Measurements from ENCODE around the gene TMBIM1. TPM values are rescaled to one million over a fixed set of nuclear protein-coding genes. Genes with fewer than 3 reads are reported as not detected.

TMBIM1 gene
- total RNA-seq, 1 donor from 2014 or later, result 73.7 TPM

DNA sequence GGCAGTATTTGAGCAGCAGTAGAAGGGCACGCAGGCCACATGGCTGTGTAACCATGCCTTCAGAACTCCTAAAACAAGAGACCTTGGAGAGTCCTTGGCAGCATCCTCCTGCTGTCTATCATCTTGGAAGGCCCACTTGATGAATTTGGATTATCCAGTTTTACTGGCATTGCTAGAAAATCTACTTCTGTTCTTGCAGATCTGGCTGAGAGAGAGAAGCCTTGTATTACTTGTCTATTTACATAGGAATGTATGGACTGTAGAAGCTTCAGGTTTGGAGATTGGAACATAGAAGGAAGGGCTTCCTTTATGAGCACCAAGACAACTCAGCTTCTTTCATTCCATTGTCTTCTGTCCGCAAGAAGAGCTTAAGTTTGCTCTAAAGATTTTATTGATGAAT lies 47.6 kb downstream of the TMBIM1 start:
- no peaks in the 10 kb centered on the region for H3K27me3 Mint-ChIP-seq (ENCODE audit: low read depth)
- peaks cover 95% of the 10 kb centered on the region for H3K36me3 Mint-ChIP-seq (ENCODE audit: low read depth)
- H3K9me3 Mint-ChIP-seq, result no peaks in the 10 kb centered on the region
- no peak overlapping the region for H3K4me3 Mint-ChIP-seq (ENCODE audit: low read depth)
- no peak for DNase-seq (ENCODE audit: low spot score)
- intact Hi-C loops (cut with micrococcal nuclease), result no loop called here
- no peak overlapping the region for H3K27ac Mint-ChIP-seq
- peaks cover 15% of the 10 kb centered on the region for H3K4me1 Mint-ChIP-seq (ENCODE audit: low read depth)

DNA sequence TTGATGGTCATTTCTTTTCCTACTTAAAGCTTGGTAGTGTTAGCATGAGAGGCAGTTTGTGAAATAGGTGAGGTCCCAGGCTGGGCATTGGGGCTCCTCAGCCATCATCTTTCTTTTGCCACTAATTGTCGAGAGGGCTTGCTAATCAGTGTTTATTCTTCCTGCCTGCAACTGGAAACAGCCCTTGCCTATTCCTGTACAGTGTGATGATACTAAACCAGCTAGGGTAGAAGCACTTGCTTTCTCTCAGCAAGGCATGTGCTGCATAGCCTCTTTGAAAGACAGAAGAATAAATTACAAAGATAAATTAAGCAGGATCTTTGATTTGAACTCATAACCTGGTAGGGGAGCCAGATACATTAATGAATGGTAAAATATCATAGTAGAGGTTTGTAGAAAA lies 48.1 kb downstream of the TMBIM1 start:
- H3K36me3 Mint-ChIP-seq (ENCODE audit: low read depth), result peaks cover 95% of the 10 kb centered on the region
- intact Hi-C loops (cut with micrococcal nuclease), result no loop called here
- H3K9me3 Mint-ChIP-seq, result no peaks in the 10 kb centered on the region
- no peak overlapping the region for H3K4me3 Mint-ChIP-seq (ENCODE audit: low read depth)
- no peak for DNase-seq (ENCODE audit: low spot score)
- no peaks in the 10 kb centered on the region for H3K27me3 Mint-ChIP-seq (ENCODE audit: low read depth)
- peaks cover 15% of the 10 kb centered on the region for H3K4me1 Mint-ChIP-seq (ENCODE audit: low read depth)
- H3K27ac Mint-ChIP-seq, result no peak overlapping the region

DNA sequence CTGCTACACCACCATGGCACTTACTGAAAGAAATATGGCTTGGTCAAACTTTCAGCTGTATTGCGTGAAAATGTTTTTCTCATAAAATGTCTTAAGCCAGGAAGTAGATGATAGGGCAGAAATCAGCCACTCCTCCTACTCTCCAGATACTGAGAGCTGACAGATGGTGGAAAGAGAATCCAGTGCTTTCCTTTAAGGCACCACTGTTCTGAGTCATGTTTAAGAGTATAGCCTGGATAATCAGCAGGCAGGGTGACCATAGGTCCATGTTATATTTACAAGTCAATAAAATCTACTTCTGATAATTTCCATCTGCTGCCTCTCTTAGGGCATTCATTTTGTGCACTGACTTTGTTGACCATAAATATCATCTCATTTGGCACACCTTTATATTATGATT lies 53.4 kb downstream of the TMBIM1 start:
- H3K36me3 Mint-ChIP-seq (ENCODE audit: low read depth), result peaks cover 96% of the 10 kb centered on the region
- H3K27ac Mint-ChIP-seq, result no peak overlapping the region
- H3K27me3 Mint-ChIP-seq (ENCODE audit: low read depth), result no peaks in the 10 kb centered on the region
- peaks cover 11% of the 10 kb centered on the region for H3K4me1 Mint-ChIP-seq (ENCODE audit: low read depth)
- intact Hi-C loops (cut with micrococcal nuclease), result no loop called here
- no peak overlapping the region for H3K4me3 Mint-ChIP-seq (ENCODE audit: low read depth)
- DNase-seq (ENCODE audit: low spot score), result no peak
- H3K9me3 Mint-ChIP-seq, result no peaks in the 10 kb centered on the region

GRCh38 chr2:218236829-218237228 lies 55.5 kb downstream of the TMBIM1 start:
- no peak for DNase-seq (ENCODE audit: low spot score)
- no peak overlapping the region for H3K4me3 Mint-ChIP-seq (ENCODE audit: low read depth)
- peaks cover 14% of the 10 kb centered on the region for H3K4me1 Mint-ChIP-seq (ENCODE audit: low read depth)
- H3K27me3 Mint-ChIP-seq (ENCODE audit: low read depth), result no peaks in the 10 kb centered on the region
- peaks cover 94% of the 10 kb centered on the region for H3K36me3 Mint-ChIP-seq (ENCODE audit: low read depth)
- H3K9me3 Mint-ChIP-seq, result no peaks in the 10 kb centered on the region
- intact Hi-C loops (cut with micrococcal nuclease), result no loop called here
- H3K27ac Mint-ChIP-seq, result no peak overlapping the region

DNA sequence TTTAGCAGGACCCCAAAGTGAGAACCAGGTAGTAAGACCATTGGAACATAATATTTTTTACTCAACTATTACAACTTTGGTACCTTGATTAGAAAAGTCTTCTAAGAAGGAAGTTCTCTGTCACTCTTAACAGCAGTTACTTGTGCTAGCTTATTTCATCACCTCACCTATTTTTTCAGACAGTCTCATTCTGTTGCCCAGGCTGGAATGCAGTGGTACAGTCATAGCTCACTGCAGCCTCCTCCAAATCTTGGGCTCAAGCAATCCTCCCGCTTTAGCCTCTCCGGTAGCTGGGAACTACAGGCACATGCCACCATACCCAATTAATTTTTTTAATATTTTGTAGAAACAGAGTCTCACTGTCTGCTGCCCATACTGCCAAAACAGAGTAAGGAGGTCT lies 57.3 kb downstream of the TMBIM1 start:
- H3K4me3 Mint-ChIP-seq (ENCODE audit: low read depth), result no peak overlapping the region
- no peaks in the 10 kb centered on the region for H3K27me3 Mint-ChIP-seq (ENCODE audit: low read depth)
- peaks cover 22% of the 10 kb centered on the region for H3K4me1 Mint-ChIP-seq (ENCODE audit: low read depth)
- peaks cover 94% of the 10 kb centered on the region for H3K36me3 Mint-ChIP-seq (ENCODE audit: low read depth)
- intact Hi-C loops (cut with micrococcal nuclease), result no loop called here
- DNase-seq (ENCODE audit: low spot score), result no peak
- H3K27ac Mint-ChIP-seq, result no peak overlapping the region
- no peaks in the 10 kb centered on the region for H3K9me3 Mint-ChIP-seq

DNA sequence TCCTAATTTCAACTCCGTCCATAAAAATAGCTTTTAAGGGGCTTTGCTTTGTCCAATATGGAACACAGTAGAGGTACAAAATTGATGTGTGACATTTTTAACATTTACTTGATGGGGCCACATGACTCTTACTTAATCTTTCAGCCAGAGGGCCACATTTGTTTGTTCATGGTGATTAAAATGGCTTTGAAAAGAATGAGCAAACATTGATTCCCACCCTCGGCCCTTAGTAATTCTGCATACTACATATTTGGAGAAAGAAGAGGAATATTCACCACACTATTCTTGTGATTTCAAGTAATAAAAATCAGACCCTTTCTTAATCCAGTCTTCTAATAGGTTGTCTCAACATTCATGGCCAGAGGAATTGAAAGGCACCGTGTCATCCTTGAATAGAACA lies 57.8 kb downstream of the TMBIM1 start:
- Mint-ChIP-seq H3K4me3 (ENCODE audit: low read depth) (no peak overlapping the region), H3K27me3 (ENCODE audit: low read depth) (no peaks in the 10 kb centered on the region), H3K27ac (no peak overlapping the region), H3K4me1 (ENCODE audit: low read depth) (peaks cover 22% of the 10 kb centered on the region), H3K36me3 (ENCODE audit: low read depth) (peaks cover 92% of the 10 kb centered on the region), H3K9me3 (no peaks in the 10 kb centered on the region)
- DNase-seq (ENCODE audit: low spot score), result no peak
- intact Hi-C loops (cut with micrococcal nuclease), result no loop called here

DNA sequence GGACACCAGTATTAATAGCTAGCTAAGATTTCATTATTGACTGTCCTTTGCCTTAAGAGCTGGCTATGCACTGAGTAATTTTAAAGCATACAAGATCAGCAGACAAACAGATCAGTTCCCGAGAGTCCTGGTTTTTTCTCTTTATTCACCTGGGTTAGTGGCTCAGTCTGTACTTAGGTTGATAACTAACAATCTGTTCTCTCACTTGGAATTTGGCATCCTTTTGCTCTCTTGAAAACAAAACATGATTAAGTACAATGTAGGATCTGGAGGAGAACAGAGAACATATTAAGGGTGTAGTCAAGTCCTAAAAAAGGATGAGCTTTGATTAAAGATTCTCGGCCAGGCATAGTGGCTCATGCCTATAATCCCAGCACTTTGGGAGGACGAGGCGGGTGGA lies 58.8 kb downstream of the TMBIM1 start:
- intact Hi-C loops (cut with micrococcal nuclease), result no loop called here
- H3K27me3 Mint-ChIP-seq (ENCODE audit: low read depth), result no peaks in the 10 kb centered on the region
- no peak overlapping the region for H3K27ac Mint-ChIP-seq
- no peak overlapping the region for H3K4me3 Mint-ChIP-seq (ENCODE audit: low read depth)
- no peaks in the 10 kb centered on the region for H3K9me3 Mint-ChIP-seq
- H3K4me1 Mint-ChIP-seq (ENCODE audit: low read depth), result peaks cover 28% of the 10 kb centered on the region
- H3K36me3 Mint-ChIP-seq (ENCODE audit: low read depth), result peaks cover 90% of the 10 kb centered on the region
- DNase-seq (ENCODE audit: low spot score), result no peak

DNA sequence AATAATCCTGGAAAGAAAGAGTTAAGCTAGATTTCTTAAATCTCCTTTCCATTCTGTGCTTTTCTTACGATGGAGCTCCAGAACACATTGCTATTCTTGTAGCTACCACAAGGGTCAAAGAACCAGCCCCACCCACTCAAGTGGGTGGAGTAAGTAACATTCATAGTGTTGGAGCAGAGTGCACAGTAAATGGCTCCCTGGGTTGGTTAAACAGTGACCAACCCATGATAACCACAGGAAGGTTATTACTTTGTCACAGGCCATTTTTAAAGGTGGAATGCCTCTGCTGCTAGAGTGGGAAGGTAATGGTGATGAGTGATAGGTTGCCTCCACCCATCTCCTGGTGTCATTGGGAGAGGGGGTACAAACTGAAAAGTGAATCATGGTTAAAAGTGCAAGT lies 61.4 kb downstream of the TMBIM1 start:
- Mint-ChIP-seq H3K9me3 (no peaks in the 10 kb centered on the region), H3K27me3 (ENCODE audit: low read depth) (no peaks in the 10 kb centered on the region), H3K4me3 (ENCODE audit: low read depth) (peak overlapping the region; percentile 54), H3K4me1 (ENCODE audit: low read depth) (peaks cover 43% of the 10 kb centered on the region), H3K36me3 (ENCODE audit: low read depth) (peaks cover 91% of the 10 kb centered on the region), H3K27ac (peak overlapping the region; percentile 89)
- DNase-seq (ENCODE audit: low spot score), result no peak
- intact Hi-C loops (cut with micrococcal nuclease), result loop anchor here (1.0 kb wide), 1 partner anchor 39 kb away; the partner anchor contains the start of genes AAMP and PNKD

DNA sequence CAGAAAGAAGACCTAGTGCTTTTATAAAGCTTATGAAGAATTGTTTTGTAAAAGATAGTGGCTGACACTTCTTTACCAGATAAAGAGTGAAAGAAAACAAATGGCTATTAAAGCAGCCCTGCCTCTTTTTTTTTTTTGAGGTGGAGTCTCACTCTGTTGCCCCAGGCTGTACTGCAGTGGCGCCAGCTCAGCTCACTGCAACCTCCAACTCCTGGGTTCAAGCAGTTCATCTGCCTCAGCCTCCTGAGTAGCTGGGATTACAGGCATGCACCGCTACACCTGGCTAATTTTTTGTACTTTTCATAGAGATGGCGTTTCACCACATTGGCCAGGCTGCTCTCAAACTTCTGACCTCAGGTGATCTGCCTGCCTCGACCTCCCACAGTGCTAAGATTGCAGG lies 62.5 kb downstream of the TMBIM1 start:
- peaks cover 53% of the 10 kb centered on the region for H3K4me1 Mint-ChIP-seq (ENCODE audit: low read depth)
- intact Hi-C loops (cut with micrococcal nuclease), result loop anchor here (1.0 to 5.0 kb wide), 3 partner anchors 12 to 667 kb away; no protein-coding TSS in a partner anchor
- H3K27me3 Mint-ChIP-seq (ENCODE audit: low read depth), result no peaks in the 10 kb centered on the region
- no peak for DNase-seq (ENCODE audit: low spot score)
- no peaks in the 10 kb centered on the region for H3K9me3 Mint-ChIP-seq
- H3K4me3 Mint-ChIP-seq (ENCODE audit: low read depth), result peak overlapping the region; percentile 17
- peak overlapping the region; percentile 89 for H3K27ac Mint-ChIP-seq
- peaks cover 91% of the 10 kb centered on the region for H3K36me3 Mint-ChIP-seq (ENCODE audit: low read depth)

DNA sequence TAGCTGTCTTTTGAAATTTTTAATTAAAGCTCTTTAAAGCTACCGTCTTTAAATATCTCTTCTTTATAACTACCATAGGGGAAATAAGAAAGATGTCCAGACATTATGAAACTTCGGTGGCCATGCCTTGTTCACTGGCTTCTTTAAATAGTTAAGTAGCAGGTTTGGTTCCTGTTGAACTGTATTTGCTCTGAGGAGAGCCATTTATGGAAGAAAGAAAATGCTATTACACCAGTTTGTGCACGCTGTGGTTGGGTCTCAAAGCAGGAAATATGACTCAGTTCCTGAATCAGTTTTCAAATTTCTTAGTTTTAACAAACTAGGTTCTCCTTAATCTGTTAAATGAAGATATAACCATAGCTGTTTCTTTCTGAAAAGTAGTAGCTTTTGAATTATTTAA lies 63.1 kb downstream of the TMBIM1 start:
- DNase-seq (ENCODE audit: low spot score), result peak; percentile 38
- peak overlapping the region; percentile 85 for H3K27ac Mint-ChIP-seq
- H3K36me3 Mint-ChIP-seq (ENCODE audit: low read depth), result peaks cover 91% of the 10 kb centered on the region
- intact Hi-C loops (cut with micrococcal nuclease), result loop anchor here (1.0 to 5.0 kb wide), 3 partner anchors 11 to 668 kb away; no protein-coding TSS in a partner anchor
- peak overlapping the region; percentile 47 for H3K4me3 Mint-ChIP-seq (ENCODE audit: low read depth)
- no peaks in the 10 kb centered on the region for H3K9me3 Mint-ChIP-seq
- no peaks in the 10 kb centered on the region for H3K27me3 Mint-ChIP-seq (ENCODE audit: low read depth)
- H3K4me1 Mint-ChIP-seq (ENCODE audit: low read depth), result peaks cover 59% of the 10 kb centered on the region

DNA sequence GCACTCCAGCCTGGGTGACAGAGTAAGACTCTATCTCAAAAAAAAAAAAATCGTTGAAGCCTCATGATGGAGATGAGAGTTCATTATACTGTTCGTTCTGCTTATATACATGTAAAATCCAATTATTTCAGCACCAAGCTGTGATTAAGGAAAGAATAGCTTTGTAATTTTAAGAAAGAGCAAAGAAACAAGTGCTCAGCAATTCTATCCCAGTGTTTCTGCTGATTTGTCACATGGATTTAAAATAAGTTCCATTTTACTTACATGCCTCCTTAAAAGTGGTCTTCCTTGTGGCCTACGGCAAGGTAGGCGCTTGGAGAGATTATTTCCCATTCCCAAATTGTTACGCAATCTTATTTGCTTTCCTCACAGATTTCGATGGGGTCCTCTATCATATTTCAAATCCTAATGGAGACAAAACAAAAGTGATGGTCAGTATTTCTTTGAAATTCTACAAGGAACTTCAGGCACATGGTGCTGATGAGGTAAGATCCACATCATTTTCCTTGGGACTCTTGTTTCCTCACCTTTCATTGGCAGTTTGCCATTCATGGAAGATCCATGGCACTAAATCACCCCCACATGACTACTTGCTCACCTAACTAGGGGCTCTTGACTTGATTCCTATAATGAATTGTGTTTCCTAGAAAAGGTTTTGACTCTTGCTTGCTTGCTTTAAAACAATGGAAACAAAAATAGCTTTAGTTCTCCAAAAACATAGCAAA lies 63.8 kb downstream of the TMBIM1 start:
- Mint-ChIP-seq H3K9me3 (no peaks in the 10 kb centered on the region), H3K27me3 (ENCODE audit: low read depth) (no peaks in the 10 kb centered on the region), H3K4me1 (ENCODE audit: low read depth) (peaks cover 62% of the 10 kb centered on the region), H3K36me3 (ENCODE audit: low read depth) (peaks cover 91% of the 10 kb centered on the region), H3K27ac (peak overlapping the region; percentile 85), H3K4me3 (ENCODE audit: low read depth) (peak overlapping the region; percentile 47)
- intact Hi-C loops (cut with micrococcal nuclease), result loop anchor here (1.0 to 5.0 kb wide), 3 partner anchors 10 to 669 kb away; no protein-coding TSS in a partner anchor
- no peak for DNase-seq (ENCODE audit: low spot score)

DNA sequence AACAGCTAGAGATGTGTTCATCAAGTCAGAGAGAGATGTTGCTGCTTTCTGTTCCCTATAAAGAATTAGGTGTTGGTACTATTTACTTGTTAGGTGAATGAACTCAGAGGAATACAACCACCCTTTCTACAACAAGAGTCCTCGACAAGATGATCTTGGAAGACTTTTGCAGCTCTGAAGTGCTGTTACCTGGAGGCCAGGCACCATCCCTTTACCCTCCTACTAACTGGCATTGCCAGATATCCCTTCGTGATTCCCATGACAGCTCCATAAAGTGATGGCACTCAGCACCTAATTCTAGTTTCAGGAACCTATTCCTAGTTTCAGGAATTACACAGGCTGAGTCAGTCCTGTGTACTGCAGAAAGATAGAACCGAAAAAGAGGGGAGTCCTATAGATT lies 65.4 kb downstream of the TMBIM1 start:
- Mint-ChIP-seq H3K36me3 (ENCODE audit: low read depth) (peaks cover 91% of the 10 kb centered on the region), H3K4me1 (ENCODE audit: low read depth) (peaks cover 73% of the 10 kb centered on the region), H3K27me3 (ENCODE audit: low read depth) (no peaks in the 10 kb centered on the region), H3K27ac (peak overlapping the region; percentile 68), H3K9me3 (no peaks in the 10 kb centered on the region), H3K4me3 (ENCODE audit: low read depth) (peak overlapping the region; percentile 33)
- intact Hi-C loops (cut with micrococcal nuclease), result loop anchor here (5.0 kb wide), 1 partner anchor 670 kb away; no protein-coding TSS in a partner anchor
- DNase-seq (ENCODE audit: low spot score), result no peak
